OCI-LY3 (cell line): Measurements from ENCODE around the gene TACC3.

Source experiments
- H2AFZ ChIP-seq: fragments of 200-600, 300-600 bp; shearing (Covaris generic); 2 replicates; pipeline ENCODE4 v1.6.0; 2014; ENCODE audit warnings: antibody characterized with exemption, low read depth, low read length
- H3K27ac ChIP-seq: fragments of 200-600, 300-600 bp; sonication (generic); 2 replicates; pipeline ENCODE4 v1.5.1; 2014; ENCODE audit warnings: mild to moderate bottlenecking, low read length, moderate library complexity, mixed read lengths
- H3K27me3 ChIP-seq: fragments of 200-600, 300-600 bp; sonication (generic); 2 replicates; pipeline ENCODE4 v1.6.1; 2014; ENCODE audit warnings: low read depth, low read length, mixed read lengths
- H3K36me3 ChIP-seq: fragments of 200-600, 300-600 bp; sonication (generic); replicated peaks from 2 replicates; pipeline ENCODE3; 2014; ENCODE audit warnings: low read depth, low read length, mixed read lengths
- H3K4me1 ChIP-seq: fragments of 300-600, 200-600 bp; sonication (generic); 2 replicates; pipeline ENCODE4 v1.6.1; 2014; ENCODE audit warnings: low read length, mixed read lengths
- H3K4me2 ChIP-seq: fragments of 200-600, 300-600 bp; sonication (generic); 2 replicates; pipeline ENCODE4 v1.6.1; 2014; ENCODE audit warnings: low read length, mixed read lengths
- H3K4me3 ChIP-seq: fragments of 300-600, 200-600 bp; sonication (generic); 2 replicates; pipeline ENCODE4 v1.5.1; 2014; ENCODE audit warnings: antibody characterized with exemption, mild to moderate bottlenecking, low read length, moderate library complexity
- H3K79me2 ChIP-seq: fragments of 300-600, 200-600 bp; shearing (Covaris generic); 2 replicates; pipeline ENCODE4 v1.6.1; 2014; ENCODE audit warnings: mild to moderate bottlenecking, low read length, mixed read lengths
- H3K9ac ChIP-seq: fragments of 300-600, 200-600 bp; shearing (Covaris generic); 2 replicates; pipeline ENCODE4 v1.6.0; 2014; ENCODE audit warnings: mild to moderate bottlenecking, low read length, moderate library complexity
- H3K9me3 ChIP-seq: fragments of 200-600, 300-600 bp; shearing (Covaris generic); 2 replicates; pipeline ENCODE4 v1.6.1; 2014; ENCODE audit warnings: low read length, mixed read lengths; ENCODE audit not compliant: insufficient read depth
- H4K20me1 ChIP-seq: fragments of 200-600, 300-600 bp; sonication (generic); 2 replicates; pipeline ENCODE4 v1.6.1; 2016; ENCODE audit warnings: low read length, mixed read lengths; ENCODE audit not compliant: insufficient read depth
- EZH2phosphoT487 ChIP-seq: fragments of 200-600 bp; shearing (Covaris generic); IDR thresholded peaks from 2 replicates; pipeline ENCODE4 v1.6.1; 2018; ENCODE audit warnings: antibody characterized with exemption, mixed run types, low read depth
- TF ChIP-seq, protein P1 (sequence below): fragments of 200-600, 300-600 bp; sonication (generic); IDR thresholded peaks from 2 replicates; pipeline ENCODE4 v1.5.1; 2014; ENCODE audit warnings: antibody characterized with exemption, low read length, low read depth

The TACC3 gene

DNA sequence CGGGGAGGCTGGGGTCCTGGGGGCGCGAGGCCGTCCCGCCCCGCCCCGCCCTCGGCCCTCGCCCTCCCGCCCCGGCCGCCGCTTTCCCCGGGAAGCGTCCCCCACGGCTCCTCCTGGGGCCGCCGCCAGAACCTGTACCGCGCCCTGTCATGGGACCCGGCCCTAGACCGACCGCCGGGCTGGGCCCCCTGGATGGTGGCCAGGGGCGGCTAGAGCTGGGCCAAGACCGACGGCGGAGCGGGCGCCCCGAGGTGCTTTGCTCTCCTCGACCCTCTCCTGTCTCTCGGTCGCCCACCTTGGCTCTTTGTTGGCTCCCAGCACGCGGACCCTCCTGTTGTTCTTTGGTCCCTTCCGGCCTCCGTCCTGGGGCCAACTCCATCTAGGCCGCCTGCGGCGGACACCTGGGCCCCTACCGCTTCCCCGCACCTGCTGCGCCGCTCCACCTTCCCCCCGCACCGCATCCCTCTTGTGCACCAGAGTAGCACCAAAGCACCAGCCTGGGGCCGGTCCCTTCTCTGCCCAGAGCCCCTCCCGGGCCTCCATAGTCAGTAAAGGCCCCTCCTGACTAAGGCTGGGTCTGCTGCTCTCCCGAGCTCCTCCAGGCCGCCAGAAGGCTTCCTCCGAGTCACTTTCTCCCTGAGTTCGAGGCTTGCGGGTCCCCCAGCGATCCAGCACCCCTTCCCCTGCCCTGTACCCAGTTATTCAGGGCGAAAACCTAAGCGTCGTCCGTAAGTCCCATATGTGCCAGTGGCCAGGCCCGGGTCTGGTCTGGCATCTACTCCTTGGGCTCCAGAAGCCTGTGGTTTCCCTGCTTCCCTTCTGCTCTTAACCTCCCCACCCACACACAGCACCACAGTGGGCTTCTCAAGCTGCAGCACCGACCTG is 587 bp downstream of the TACC3 start:
- peak overlapping the region; percentile 97 for H3K4me3 ChIP-seq
- H2AFZ ChIP-seq, result no peak overlapping the region
- no peak for TF ChIP-seq EZH2phosphoT487
- TF ChIP-seq, protein P1, sequence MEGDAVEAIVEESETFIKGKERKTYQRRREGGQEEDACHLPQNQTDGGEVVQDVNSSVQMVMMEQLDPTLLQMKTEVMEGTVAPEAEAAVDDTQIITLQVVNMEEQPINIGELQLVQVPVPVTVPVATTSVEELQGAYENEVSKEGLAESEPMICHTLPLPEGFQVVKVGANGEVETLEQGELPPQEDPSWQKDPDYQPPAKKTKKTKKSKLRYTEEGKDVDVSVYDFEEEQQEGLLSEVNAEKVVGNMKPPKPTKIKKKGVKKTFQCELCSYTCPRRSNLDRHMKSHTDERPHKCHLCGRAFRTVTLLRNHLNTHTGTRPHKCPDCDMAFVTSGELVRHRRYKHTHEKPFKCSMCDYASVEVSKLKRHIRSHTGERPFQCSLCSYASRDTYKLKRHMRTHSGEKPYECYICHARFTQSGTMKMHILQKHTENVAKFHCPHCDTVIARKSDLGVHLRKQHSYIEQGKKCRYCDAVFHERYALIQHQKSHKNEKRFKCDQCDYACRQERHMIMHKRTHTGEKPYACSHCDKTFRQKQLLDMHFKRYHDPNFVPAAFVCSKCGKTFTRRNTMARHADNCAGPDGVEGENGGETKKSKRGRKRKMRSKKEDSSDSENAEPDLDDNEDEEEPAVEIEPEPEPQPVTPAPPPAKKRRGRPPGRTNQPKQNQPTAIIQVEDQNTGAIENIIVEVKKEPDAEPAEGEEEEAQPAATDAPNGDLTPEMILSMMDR, result no peak
- no peaks in the 10 kb centered on the region for H3K27me3 ChIP-seq
- no peaks in the 10 kb centered on the region for H3K9me3 ChIP-seq
- peak overlapping the region; percentile 95 for H3K9ac ChIP-seq
- peaks cover 13% of the 10 kb centered on the region; the same call in 1 of the 2 replicates for H4K20me1 ChIP-seq
- H3K27ac ChIP-seq, result peak overlapping the region; percentile 53
- peaks cover 27% of the 10 kb centered on the region for H3K4me1 ChIP-seq
- peaks cover 84% of the 10 kb centered on the region for H3K79me2 ChIP-seq
- H3K4me2 ChIP-seq, result peak overlapping the region; percentile 99
- peaks cover 30% of the 10 kb centered on the region for H3K36me3 ChIP-seq

DNA sequence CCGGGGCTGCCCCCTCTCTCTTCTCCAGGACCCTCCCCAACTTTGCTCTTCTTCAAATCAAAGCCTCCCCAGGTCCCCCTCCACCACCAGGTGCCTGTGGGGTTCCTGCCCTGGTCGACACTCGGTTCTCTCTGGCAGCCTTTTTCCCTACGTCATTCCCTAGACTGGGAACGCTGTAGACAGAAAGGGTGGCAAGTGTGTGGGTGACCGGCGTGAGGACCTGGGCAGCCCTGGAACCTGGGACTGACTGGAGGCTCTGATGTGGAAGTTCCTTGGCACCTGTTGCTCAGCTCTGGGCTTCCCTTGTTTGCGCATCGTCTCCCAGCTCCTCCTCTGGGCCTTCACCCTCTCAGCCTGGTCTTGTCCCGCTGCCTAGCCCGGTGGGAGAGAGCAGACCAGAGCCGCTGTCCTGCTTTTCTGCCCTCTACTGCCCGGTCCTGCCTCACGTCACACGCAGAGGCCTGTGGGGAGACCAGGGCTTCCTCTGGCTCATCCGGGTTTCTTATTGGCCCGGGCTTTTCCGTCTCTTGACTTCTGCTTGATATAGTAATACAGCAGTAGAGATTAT is 1.3 kb downstream of the TACC3 start:
- Histone ChIP-seq H3K9ac (peak overlapping the region; percentile 95), H3K4me3 (peak overlapping the region; percentile 97), H3K27ac (peak overlapping the region; percentile 53), H3K4me1 (peaks cover 27% of the 10 kb centered on the region), H2AFZ (no peak overlapping the region), H3K4me2 (peak overlapping the region; percentile 99), H4K20me1 (peaks cover 15% of the 10 kb centered on the region; the same call in 1 of the 2 replicates), H3K79me2 (peaks cover 84% of the 10 kb centered on the region), H3K27me3 (no peaks in the 10 kb centered on the region), H3K36me3 (peaks cover 38% of the 10 kb centered on the region), H3K9me3 (no peaks in the 10 kb centered on the region)
- TF ChIP-seq EZH2phosphoT487, result no peak
- TF ChIP-seq, protein P1, result no peak

DNA sequence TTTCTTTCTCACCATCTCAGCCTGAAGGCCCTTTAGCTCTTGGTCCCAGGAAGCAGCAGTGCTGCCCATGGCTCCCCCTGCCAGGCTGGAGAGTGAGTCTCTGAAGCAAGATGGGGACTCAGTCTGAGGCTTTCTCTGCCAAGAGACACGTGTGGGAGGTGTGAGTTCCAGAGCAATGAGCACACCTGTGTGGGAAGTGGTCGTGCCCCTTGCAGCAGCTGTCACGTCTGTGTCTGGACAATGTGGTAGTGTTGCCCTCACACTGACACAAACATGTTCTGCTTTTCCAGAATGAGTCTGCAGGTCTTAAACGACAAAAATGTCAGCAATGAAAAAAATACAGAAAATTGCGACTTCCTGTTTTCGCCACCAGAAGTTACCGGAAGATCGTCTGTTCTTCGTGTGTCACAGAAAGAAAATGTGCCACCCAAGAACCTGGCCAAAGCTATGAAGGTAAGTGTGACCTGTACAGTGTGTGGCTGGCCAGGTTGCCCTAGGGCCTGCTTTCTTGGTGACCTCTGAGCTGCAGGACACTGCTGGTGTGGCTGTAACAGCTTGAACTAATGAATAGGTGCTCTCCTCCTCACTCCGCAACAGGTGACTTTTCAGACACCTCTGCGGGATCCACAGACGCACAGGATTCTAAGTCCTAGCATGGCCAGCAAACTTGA is 1.9 kb downstream of the TACC3 start:
- Histone ChIP-seq H3K27ac (peak overlapping the region; percentile 53), H3K4me3 (peak overlapping the region; percentile 97), H2AFZ (no peak overlapping the region), H3K36me3 (peaks cover 41% of the 10 kb centered on the region), H3K4me2 (peak overlapping the region; percentile 99), H3K9me3 (no peaks in the 10 kb centered on the region), H3K9ac (peak overlapping the region; percentile 95), H3K27me3 (no peaks in the 10 kb centered on the region), H3K4me1 (peaks cover 23% of the 10 kb centered on the region), H3K79me2 (peaks cover 84% of the 10 kb centered on the region), H4K20me1 (peaks cover 15% of the 10 kb centered on the region; the same call in 1 of the 2 replicates)
- TF ChIP-seq, protein P1, result no peak
- TF ChIP-seq EZH2phosphoT487, result no peak

DNA sequence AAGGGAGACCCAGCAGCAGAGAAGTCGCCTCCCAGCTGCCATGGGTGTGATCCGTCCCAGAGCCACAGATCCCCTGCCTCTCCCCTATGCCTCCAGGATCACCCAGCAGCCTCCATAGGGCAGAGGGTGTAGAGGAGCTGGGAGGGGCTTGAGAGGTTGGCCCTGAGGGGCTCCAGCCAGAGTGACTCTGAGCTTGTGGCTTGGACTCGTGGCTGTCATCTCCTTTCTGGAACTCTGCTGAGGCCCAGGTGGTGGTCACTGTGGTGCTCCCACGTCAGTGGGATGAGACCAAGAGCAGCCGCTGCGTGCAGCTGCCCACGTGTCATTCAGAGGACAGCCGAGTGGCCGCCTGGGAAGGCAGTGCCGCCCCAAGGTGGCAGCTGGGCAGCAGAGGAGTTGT is 4.2 kb downstream of the TACC3 start:
- Histone ChIP-seq H3K4me2 (no peak overlapping the region), H3K27ac (no peak overlapping the region), H3K36me3 (peaks cover 54% of the 10 kb centered on the region), H3K27me3 (no peaks in the 10 kb centered on the region), H4K20me1 (peaks cover 20% of the 10 kb centered on the region), H2AFZ (no peak overlapping the region), H3K79me2 (peaks cover 80% of the 10 kb centered on the region), H3K4me3 (no peak overlapping the region), H3K9ac (no peak overlapping the region), H3K4me1 (peaks cover 12% of the 10 kb centered on the region), H3K9me3 (no peaks in the 10 kb centered on the region)
- TF ChIP-seq, protein P1, result no peak
- TF ChIP-seq EZH2phosphoT487, result no peak
